Articular chondrocyte of knee joint (primary cell): ENCODE results near the gene IRAG1. TPM values are rescaled to one million over a fixed set of nuclear protein-coding genes. Genes with fewer than 3 reads are reported as not detected.

ENCODE experiments used
- small RNA-seq: library from RNA; depleted of rRNA; stranded (forward); fragments of <200 nt; gene quantifications from one replicate; pipeline ENCODE3, GENCODE V24; 2012
- total RNA-seq: library from RNA; depleted of rRNA; stranded (reverse); fragments of >200 nt; gene quantifications from 2 replicates; pipeline ENCODE4 v1.2.3, GENCODE V29; 2012

The IRAG1 gene, protein sequence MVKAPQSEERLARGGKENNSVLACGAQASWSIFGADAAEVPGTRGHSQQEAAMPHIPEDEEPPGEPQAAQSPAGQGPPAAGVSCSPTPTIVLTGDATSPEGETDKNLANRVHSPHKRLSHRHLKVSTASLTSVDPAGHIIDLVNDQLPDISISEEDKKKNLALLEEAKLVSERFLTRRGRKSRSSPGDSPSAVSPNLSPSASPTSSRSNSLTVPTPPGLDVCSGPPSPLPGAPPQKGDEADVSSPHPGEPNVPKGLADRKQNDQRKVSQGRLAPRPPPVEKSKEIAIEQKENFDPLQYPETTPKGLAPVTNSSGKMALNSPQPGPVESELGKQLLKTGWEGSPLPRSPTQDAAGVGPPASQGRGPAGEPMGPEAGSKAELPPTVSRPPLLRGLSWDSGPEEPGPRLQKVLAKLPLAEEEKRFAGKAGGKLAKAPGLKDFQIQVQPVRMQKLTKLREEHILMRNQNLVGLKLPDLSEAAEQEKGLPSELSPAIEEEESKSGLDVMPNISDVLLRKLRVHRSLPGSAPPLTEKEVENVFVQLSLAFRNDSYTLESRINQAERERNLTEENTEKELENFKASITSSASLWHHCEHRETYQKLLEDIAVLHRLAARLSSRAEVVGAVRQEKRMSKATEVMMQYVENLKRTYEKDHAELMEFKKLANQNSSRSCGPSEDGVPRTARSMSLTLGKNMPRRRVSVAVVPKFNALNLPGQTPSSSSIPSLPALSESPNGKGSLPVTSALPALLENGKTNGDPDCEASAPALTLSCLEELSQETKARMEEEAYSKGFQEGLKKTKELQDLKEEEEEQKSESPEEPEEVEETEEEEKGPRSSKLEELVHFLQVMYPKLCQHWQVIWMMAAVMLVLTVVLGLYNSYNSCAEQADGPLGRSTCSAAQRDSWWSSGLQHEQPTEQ
- 2.1 and 4.2 TPM in 2 replicates for total RNA-seq

DNA sequence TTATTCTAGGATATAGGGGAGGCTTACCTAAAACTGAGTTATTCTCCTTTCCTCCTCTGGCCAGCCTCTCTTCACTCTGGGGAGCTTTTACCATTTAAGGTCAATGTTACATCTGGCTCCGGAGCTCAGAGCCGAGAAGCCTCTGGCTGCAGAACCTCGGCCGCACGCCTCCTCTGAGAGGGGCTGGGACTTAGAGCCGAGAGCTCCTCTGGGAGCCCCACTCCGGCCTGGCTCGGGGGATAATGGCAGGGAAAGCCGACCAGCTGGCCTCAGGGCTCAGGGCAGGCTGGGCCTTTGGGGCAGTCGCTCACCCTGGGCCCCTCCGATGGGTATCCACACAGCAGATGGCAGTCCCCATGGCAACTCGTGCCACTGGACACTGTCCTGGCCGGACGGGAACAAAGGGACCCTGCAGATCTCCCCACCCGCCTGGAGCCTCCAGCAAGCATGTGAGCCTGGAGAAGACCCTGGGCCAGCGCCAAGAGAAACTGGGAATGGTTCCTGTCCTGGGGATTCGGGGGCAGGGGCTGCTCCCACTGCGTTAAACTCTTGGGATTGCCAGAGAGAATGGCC lies at the start of gene IRAG1:
Gene IRAG1 (minus strand): TSS at position 247 of the 573 bp plus-strand sequence. CDS start 153 bp downstream, at position 94.

Small RNA genes lying within 50 kb of the gene (small RNA-seq; reads per million reads assigned to genes)
- not detected for gene RF00019

Other genes starting within 250 kb of the IRAG1 start
- 8.4 and 12.0 TPM in 2 replicates for gene AMPD3, start 238.5 kb downstream of the IRAG1 start, total RNA-seq
- gene RNF141, start 152.6 kb downstream of the IRAG1 start, total RNA-seq, result 55.4 and 71.5 TPM in 2 replicates
- 5.4 and 8.3 TPM in 2 replicates for gene LYVE1, start 125.1 kb downstream of the IRAG1 start, total RNA-seq
- gene CTR9, start 57.5 kb upstream of the IRAG1 start, total RNA-seq, result 41.4 and 45.7 TPM in 2 replicates
- gene EIF4G2, start 115.2 kb upstream of the IRAG1 start, total RNA-seq, result 922 and 996 TPM in 2 replicates
- 40.0 and 47.3 TPM in 2 replicates for gene ZBED5, start 164.3 kb upstream of the IRAG1 start, total RNA-seq